ENCODE results near the gene RHOT1.
"Not testable (repeated sequence)": the region's sequence is repeated elsewhere in the genome, so short reads cannot be mapped to it uniquely, and the experiment has no call there.

Gene RHOT1

GRCh38 chr17:32158870-32159585, 16.7 kb downstream of the RHOT1 start:
- H3K4me3 ChIP-seq (ENCODE audit: low read depth, low read length) = no peak overlapping the region

DNA sequence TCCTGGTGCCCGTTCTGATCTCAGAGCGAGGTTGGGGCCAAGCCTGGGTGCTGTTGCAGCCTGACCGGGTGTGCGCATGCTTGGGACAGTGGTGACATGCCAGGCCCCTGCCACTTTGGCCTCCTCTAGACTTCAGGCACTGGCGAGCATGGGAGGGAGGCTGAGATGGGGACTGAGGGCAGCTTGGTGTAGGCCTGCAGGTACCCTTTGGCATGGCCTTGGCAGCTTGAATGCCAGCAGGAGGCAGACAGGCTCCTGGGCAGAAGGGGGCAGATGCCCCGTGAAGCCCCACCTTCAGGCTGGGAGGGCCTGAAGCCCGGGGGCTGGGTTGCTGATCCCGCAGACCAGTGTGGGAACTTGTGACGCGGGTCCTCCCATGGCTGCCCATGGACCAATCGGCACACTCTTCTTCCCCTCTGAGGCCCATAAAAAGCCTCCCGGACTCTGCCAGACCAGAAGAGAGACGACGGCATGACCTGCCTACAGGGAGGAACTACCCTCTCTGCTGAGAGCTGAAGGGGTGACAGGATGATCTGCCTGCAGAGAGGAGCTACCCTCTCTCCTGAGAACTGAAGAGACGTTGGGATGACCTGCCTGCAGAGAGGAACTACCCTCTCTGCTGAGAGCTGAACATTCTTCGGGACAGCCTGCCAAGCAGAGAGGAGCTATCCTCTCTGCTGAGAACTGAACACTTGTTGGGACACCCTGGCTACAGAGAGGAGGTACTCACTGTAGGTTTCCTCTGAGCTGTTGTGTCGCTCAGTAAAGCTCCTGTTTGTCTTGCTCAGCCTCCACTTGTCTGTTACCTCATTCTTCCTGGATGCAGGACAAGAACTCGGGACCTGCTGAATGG, 17.5 kb downstream of the RHOT1 start:
- no peak overlapping the region for H3K4me3 ChIP-seq (ENCODE audit: low read depth, low read length)

GRCh38 chr17:32160526-32160925, 18.2 kb downstream of the RHOT1 start:
- H3K4me3 ChIP-seq (ENCODE audit: low read depth, low read length) = no peak overlapping the region

GRCh38 chr17:32161029-32161428, 18.7 kb downstream of the RHOT1 start:
- no peak overlapping the region for H3K4me3 ChIP-seq (ENCODE audit: low read depth, low read length)

DNA sequence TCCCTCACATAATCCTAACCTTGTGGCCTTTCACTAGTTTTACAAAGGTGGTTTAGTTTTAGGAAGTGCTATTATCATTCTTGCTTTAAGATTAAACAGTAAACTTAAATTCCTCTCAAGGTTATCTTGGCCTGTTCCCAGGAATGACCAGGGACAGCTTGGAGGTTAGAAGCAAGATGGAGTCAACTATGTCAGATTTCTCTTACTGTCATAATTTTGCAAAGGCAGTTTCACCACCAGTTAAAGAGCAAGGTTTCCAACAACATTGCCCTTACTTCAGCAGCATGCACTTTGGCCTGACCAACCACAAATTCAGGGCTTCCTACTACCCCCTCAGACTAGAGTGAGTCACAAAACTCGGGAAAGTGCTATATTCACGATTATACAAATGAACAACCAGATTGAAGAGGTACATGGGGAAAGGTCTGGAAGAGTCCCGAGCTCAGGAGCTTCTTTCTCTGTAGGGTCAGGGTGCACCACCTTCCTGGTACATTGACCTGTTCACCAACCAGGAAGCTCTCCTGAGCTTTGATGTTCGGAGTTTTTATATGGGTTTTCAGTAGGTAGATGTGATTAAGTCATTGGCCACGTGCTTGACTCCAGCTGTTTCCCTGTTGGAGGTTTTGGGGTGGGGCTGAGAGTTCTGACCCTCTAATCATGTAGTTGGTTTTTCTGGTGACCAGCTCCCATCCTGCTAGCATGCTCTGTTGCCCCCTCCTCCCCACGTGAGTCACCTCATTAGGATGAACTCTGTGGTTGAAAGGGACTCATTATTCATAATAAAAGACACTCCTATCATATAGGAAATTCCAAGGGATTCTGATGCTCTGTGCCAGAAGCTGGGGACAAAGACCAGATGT, 19.4 kb downstream of the RHOT1 start:
- H3K4me3 ChIP-seq (ENCODE audit: low read depth, low read length) = no peak overlapping the region

DNA sequence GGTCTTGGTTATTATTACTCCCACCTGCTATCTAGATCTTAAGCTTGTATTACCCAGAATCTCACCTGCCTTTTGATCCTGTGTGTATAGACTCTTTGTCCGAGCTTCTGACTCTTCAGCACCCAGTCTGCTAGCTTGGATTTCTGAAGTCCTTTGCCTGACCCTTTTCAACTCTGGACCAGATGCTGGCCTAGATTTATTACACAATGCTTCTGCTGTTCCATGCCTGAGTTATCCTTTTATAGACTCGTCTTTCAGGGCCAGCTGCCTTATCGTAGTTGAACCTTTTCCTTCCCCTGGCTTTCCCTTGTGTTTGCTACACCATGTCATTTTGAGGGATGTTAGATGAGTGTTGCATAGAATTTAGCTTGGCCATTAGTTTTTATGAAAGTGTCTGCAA, 32.6 kb downstream of the RHOT1 start:
- no peak overlapping the region for H3K4me3 ChIP-seq (ENCODE audit: low read depth, low read length)

- H3K4me3 ChIP-seq (ENCODE audit: low read depth, low read length) = not testable (repeated sequence)
Measured at GRCh38 chr17:32178679-32179078, 36.4 kb downstream of the RHOT1 start.

- not testable (repeated sequence) for H3K4me3 ChIP-seq (ENCODE audit: low read depth, low read length)
Measured at GRCh38 chr17:32179103-32179502, 36.8 kb downstream of the RHOT1 start.

- H3K4me3 ChIP-seq (ENCODE audit: low read depth, low read length) = not testable (repeated sequence)
Measured at GRCh38 chr17:32179526-32179925, 37.2 kb downstream of the RHOT1 start.

DNA sequence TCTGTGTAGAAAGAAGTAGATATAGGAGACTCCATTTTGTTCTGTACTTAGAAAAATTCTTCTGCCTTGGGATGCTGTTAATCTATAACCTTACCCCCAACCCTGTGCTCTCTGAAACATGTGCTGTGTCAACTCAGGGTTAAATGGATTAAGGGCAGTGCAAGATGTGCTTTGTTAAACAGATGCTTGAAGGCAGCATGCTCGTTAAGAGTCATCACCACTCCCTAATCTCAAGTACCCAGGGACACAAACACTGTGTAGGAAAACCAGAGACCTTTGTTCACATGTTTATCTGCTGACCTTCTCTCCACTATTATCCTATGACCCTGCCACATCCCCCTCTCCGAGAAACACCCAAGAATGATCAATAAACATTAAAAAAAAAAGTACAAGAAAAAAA, 38.0 kb downstream of the RHOT1 start:
- H3K4me3 ChIP-seq (ENCODE audit: low read depth, low read length) = not testable (repeated sequence)

GRCh38 chr17:32185875-32186274, 43.6 kb downstream of the RHOT1 start:
- H3K4me3 ChIP-seq (ENCODE audit: low read depth, low read length) = no peak overlapping the region

GRCh38 chr17:32187271-32187670, 45.0 kb downstream of the RHOT1 start:
- H3K4me3 ChIP-seq (ENCODE audit: low read depth, low read length) = no peak overlapping the region

DNA sequence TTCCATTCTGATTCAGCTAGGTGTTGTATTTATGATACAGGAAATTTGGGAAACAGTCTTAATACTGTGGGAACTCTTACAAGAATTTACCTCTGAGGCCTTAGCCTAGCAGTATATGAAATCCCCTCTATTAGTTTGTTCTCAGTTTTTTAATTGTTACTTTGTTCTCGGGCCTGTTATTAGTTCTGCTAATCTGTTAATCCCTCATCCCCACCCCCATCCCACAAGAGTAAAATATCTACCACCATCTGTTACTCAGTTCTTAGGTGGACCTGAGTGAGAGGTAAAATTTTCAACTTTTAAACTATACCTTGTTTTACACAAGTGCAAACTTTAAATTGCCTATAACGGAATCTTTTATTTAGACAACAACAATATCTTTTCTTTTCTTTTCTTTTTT, 47.0 kb downstream of the RHOT1 start:
- H3K4me3 ChIP-seq (ENCODE audit: low read depth, low read length) = no peak overlapping the region

DNA sequence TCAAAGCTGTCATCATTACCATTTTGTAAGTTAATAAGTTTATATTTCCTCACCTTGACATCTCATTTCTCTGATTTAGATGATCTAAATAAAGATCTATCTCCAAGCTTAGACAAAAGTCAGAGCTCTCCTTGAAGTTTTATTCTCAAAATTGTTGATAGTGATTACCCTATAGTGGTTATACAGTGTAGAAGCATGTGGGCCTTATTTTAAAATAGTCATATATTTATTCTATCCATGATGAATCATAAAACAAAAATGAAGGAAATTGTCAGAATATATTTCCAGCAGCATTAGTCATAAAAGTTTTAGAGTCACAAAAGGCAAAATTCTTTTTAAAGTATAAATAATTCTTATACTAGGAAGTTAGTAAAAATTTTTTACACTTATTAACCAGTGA, 49.0 kb downstream of the RHOT1 start:
- no peak overlapping the region for H3K4me3 ChIP-seq (ENCODE audit: low read depth, low read length)

DNA sequence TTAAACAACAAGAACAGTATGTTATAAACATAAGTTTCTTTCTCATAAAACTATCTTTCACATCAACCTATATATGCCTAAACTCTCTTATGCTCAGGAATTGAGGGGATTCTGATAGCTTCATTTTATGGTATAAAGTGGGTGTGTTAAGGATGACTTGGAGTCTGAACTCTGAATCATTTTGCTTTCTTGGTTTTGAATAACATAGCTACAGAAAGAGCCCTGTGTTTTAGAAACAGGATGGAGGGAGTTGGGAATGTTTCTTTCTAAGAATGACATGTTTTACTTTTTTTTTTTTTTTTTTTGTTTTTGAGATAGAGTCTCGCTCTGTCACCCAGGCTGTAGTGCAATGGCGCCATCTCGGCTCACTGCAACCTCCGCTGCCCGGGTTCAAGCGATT, 50.1 kb downstream of the RHOT1 start:
- no peak overlapping the region for H3K4me3 ChIP-seq (ENCODE audit: low read depth, low read length)

- no peak overlapping the region for H3K4me3 ChIP-seq (ENCODE audit: low read depth, low read length)
Measured at GRCh38 chr17:32197987-32198386, 55.7 kb downstream of the RHOT1 start.

GRCh38 chr17:32206861-32207260, 64.6 kb downstream of the RHOT1 start:
- H3K4me3 ChIP-seq (ENCODE audit: low read depth, low read length) = no peak overlapping the region

DNA sequence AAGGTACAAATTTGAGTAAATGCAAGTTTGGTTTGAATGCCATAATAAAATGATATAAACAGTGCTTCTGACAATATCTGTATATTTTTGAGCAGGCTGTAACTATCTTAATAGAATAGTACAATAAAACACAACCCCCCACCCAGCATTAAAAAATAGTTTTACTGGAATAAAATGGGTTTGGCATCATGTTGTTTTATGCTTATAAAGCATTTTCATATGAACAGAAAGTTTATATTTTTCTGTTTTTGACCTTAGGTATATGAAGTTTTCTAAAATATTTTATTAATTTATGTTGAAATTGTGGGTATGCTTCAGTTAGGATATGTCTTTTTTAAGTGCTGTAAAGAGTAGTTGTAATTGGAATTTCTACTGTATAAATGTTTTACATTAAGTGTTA, 66.1 kb downstream of the RHOT1 start:
- H3K4me3 ChIP-seq (ENCODE audit: low read depth, low read length) = no peak overlapping the region

GRCh38 chr17:32209608-32210007, 67.3 kb downstream of the RHOT1 start:
- no peak overlapping the region for H3K4me3 ChIP-seq (ENCODE audit: low read depth, low read length)

DNA sequence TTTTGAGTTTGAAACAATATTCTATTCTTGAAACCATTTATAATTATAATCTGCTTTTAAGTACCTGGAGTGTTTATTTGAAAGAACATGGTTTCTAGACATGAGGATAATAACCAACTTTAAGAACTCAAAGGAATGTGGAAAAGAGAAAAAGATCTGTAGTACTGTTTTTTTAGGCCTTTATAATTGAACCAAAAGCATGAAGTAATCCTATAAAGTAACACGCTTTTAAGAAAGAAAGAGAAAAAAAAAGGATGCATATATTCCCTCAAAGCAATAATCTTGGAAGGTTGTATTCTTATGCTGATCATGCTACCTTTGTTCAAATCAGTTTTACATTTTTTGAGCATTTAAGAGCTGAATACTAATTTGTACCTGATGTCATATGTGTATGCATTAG, 69.4 kb downstream of the RHOT1 start:
- no peak overlapping the region for H3K4me3 ChIP-seq (ENCODE audit: low read depth, low read length)

DNA sequence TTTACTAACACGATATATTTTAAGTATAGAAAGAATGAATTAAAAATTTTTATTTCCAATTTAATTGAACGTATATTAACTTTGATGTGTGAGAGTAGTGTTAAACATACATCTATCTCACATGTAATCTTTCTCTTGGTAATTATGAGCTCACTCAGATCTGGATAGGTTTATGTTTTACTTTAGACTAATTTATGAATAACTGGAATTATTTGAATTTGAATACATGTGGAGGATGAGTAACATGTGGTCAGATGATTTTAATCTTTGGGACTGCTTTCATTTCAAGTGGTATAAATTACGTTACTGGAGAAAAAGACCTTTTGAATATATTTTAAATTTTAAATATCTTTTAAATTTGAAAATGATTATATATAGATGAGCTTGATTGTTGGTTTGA, 73.4 kb downstream of the RHOT1 start:
- no peak overlapping the region for H3K4me3 ChIP-seq (ENCODE audit: low read depth, low read length)
